ENCODE results near the gene SLC7A4.

DNA sequence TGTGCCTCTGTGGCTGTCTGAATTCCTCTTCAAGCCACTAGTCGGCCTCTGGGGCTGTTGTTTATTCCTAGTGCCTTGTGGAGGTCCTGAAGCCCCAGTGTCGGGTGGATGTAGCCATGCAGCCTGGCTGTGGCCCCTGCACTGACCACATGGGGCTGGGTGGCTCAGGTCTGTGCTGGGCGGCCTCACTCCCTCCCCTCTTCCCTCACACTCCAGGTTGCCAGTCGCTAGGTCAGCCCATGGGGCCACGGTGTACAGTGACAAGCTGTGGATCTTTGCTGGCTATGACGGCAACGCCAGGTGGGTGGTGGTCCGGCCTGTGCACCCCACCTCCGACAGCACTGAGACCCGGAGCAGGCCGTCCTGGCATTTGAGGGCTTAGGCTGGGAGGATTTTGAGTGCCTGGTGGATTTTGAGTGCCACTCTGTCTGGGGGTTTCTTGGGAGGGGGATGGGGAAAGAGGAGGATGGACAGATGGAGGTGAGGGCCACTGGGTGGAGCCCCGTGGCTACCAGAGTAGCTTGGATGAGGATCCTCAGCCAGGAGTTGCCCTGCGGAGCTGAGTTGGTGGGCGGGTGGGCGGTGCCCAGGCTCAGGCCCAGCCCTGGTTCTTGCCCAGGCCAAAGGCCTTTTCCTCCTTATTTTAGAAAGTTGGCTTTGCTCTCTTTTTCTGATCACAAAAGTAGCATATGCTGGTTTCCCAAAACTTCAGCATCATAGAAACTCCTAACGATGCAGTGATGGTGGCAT, 43.6 kb downstream of the SLC7A4 start:
- TF ChIP-seq, protein P1, sequence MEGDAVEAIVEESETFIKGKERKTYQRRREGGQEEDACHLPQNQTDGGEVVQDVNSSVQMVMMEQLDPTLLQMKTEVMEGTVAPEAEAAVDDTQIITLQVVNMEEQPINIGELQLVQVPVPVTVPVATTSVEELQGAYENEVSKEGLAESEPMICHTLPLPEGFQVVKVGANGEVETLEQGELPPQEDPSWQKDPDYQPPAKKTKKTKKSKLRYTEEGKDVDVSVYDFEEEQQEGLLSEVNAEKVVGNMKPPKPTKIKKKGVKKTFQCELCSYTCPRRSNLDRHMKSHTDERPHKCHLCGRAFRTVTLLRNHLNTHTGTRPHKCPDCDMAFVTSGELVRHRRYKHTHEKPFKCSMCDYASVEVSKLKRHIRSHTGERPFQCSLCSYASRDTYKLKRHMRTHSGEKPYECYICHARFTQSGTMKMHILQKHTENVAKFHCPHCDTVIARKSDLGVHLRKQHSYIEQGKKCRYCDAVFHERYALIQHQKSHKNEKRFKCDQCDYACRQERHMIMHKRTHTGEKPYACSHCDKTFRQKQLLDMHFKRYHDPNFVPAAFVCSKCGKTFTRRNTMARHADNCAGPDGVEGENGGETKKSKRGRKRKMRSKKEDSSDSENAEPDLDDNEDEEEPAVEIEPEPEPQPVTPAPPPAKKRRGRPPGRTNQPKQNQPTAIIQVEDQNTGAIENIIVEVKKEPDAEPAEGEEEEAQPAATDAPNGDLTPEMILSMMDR (conservative IDR thresholded peaks at IDR 0.05; ENCODE audit: low read length): no peak
- TF ChIP-seq EZH2phosphoT487 (IDR thresholded peaks at IDR 0.05; ENCODE audit: borderline replicate concordance, low read depth, low read length): no peak

Measured in OCI-LY7 (cell line).